ENCODE measurements around the gene MAS1. TPM values are rescaled to one million over a fixed set of nuclear protein-coding genes. Genes with fewer than 3 reads are reported as not detected.

The MAS1 gene
- total RNA-seq, 4 donors from 2014 or later, result not detected

DNA sequence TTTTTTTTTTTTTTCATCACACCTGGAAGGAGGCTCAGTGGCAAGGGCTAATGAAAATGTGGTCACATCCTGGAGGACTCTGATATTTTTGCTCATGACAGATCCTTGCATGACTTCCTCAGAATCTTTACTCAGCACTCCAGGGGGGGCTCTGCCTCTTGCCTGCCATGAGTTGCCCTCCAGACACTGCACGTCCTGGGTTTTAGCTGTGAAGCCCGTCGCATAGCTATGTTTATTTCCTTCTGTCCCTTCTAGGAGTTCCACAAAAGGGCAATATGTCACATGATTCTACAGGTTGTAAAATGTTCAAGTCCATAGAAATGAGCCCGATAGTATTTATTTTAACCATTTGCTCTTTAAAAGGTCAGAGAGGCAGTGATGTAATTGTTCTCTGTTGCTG, 18.2 kb downstream of the MAS1 start:
- TF ChIP-seq, protein P1, sequence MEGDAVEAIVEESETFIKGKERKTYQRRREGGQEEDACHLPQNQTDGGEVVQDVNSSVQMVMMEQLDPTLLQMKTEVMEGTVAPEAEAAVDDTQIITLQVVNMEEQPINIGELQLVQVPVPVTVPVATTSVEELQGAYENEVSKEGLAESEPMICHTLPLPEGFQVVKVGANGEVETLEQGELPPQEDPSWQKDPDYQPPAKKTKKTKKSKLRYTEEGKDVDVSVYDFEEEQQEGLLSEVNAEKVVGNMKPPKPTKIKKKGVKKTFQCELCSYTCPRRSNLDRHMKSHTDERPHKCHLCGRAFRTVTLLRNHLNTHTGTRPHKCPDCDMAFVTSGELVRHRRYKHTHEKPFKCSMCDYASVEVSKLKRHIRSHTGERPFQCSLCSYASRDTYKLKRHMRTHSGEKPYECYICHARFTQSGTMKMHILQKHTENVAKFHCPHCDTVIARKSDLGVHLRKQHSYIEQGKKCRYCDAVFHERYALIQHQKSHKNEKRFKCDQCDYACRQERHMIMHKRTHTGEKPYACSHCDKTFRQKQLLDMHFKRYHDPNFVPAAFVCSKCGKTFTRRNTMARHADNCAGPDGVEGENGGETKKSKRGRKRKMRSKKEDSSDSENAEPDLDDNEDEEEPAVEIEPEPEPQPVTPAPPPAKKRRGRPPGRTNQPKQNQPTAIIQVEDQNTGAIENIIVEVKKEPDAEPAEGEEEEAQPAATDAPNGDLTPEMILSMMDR (IDR thresholded peaks at IDR 0.05; ENCODE audit: low read depth), result no peak

DNA sequence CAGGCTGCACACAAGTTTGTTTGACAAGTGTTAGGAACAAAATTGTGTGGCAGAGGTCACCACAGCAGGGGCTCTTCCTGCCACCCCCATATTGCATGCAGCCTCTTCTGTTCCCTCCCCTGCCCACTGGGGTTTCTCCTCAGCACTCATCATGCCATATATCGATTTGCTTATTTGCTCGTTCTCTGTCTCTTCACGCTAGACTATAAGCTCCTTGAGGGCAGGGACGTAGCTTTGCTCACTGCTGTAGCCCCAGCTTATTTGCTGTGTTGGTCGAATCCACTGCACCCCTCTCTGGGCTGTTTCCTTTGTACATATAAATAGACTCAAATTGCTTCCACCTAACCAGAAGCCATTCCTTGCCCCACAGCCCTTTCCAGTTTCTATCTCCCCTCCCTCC, 19.6 kb downstream of the MAS1 start:
- TF ChIP-seq, protein P1 (IDR thresholded peaks at IDR 0.05; ENCODE audit: low read depth), result no peak

DNA sequence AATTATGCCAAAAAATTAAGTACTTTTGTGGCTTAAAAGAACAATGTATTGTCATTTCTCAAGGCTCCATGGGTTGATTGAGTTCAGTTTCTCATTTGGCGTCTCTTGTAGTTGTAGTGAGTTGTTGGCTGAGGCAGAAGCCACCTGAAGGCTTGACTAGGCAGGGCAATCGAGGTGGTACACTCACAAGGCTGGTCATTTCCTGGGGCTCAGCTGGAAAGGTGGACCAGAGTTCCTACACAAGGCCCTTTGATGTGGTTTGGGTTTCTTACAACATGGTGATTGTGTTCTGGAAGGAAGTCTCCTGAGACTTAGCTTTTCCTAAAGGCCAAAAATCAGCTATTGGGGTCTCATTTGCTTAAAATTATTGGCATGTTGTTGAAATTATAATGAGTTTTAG, 22.6 kb downstream of the MAS1 start:
- TF ChIP-seq, protein P1 (IDR thresholded peaks at IDR 0.05; ENCODE audit: low read depth), result no peak

DNA sequence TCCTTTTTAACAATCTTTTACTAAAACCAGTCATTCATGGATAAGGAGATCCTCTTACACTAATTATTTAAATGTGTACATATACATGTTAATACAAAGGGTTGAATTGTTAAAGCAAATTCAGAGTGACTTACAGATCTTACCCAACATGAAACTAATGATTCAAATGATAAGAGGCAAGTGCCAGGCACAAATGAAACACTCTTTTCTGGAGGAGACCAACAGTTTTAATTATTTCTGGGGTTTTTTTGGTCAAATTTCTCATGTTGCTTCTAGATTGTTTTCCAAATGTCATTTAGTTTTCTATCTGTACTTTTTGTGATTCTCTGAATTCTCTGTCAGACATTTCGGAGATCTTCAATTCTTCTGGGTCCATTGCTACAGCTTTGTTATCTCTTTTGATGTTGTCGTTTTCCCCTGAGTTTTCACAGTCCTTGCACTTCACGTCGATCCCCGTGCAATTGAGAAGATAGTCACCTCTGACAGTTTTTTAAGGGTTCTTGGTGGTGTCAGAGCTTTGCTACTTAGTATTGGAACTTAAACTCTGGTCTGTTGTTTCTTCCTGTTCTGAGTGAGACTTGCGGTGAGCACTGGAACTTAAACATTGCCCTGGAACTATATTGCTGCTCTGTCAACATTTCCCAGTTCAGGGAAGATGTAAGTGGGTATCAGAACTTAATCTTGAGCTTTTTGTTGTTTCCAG, 23.2 kb downstream of the MAS1 start:
- TF ChIP-seq, protein P1 (IDR thresholded peaks at IDR 0.05; ENCODE audit: low read depth), result no peak

GRCh38 chr6:159914565-159914923, 23.8 kb downstream of the MAS1 start:
- TF ChIP-seq, protein P1 (IDR thresholded peaks at IDR 0.05; ENCODE audit: low read depth), result no peak

DNA sequence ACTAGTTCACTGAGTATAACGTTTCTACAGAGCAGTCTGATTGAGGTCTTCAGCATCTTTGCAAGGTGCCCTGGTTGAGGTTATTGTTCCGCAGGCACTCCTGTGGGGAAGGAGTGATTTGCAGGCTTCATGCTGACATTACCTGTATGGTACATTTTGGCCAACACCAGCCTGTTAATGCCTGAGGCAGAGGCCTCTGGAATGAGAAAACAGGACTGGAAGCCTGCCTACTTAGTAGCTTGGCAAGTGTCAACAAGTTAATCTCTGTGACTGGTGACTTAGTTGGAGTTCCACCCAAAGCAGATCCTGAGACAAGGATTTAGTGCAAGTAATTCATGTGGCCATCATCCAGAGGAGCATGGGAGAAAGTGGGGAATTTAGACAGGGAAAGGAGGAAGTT, 24.6 kb downstream of the MAS1 start:
- TF ChIP-seq, protein P1 (IDR thresholded peaks at IDR 0.05; ENCODE audit: low read depth), result no peak

- TF ChIP-seq, protein P1 (IDR thresholded peaks at IDR 0.05; ENCODE audit: low read depth), result no peak
Observed at GRCh38 chr6:159916237-159916636, 25.4 kb downstream of the MAS1 start.
